DMS153 (cell line): ENCODE results near the gene COMMD6.

ENCODE experiments used
- DNase-seq: peaks from one replicate; lab custom pipeline; 2025; lab: John Stamatoyannopoulos, UW

Gene COMMD6

GRCh38 chr13:75482070-75482819 lies 55.4 kb downstream of the COMMD6 start, which contains the start of gene TBC1D4:
TBC1D4 (minus strand) TSS chr13:75482169; CDS start chr13:75481767, 402 bp downstream.
- peak; percentile 80 for DNase-seq

- no peak for DNase-seq
Measured at GRCh38 chr13:75481176-75482069, 56.2 kb downstream of the COMMD6 start.

GRCh38 chr13:75480671-75481175 lies 56.9 kb downstream of the COMMD6 start:
- peak; percentile 69 for DNase-seq

GRCh38 chr13:75479102-75479740 lies 58.4 kb downstream of the COMMD6 start:
- DNase-seq = peak; percentile 35

- DNase-seq = no peak
Measured at GRCh38 chr13:75478659-75479058, 59.0 kb downstream of the COMMD6 start.
